ENCODE measurements around the gene CAMTA2.

The CAMTA2 gene

DNA sequence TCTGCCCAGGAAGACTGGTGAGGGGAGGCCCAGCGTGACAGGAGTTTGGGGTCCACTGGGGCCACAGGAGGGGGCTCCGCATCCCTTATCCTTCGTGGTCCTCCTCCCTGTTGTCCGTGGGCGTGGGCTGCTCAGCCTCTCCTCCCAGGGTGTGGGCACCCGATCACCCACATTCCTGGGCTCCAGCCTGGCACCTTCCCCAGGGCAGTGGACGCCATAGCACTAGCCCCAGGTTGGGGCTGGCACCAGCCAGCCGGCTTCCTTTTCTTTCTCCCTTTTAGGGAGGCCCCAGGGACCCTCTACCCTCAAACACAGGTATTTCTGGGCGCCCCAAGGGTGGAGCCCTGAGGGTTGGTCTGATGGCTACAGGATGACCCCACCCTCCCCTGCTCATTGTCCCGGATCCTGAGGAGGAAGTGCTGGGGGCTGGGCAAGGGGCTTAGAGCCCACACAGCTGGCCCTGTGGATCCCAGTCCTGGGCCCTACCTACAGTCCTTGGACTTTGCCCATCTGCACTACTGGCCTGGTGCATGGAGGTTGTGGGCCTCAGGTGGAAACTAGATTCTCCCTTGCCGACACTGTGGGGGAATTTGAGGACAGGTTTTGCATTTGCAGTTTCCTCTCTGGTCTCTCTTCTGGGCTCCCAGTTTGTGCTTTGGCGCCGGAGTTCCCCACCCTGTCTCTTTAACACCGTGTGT lies 11.4 kb upstream of the CAMTA2 start:
- no peak for DNase-seq

DNA sequence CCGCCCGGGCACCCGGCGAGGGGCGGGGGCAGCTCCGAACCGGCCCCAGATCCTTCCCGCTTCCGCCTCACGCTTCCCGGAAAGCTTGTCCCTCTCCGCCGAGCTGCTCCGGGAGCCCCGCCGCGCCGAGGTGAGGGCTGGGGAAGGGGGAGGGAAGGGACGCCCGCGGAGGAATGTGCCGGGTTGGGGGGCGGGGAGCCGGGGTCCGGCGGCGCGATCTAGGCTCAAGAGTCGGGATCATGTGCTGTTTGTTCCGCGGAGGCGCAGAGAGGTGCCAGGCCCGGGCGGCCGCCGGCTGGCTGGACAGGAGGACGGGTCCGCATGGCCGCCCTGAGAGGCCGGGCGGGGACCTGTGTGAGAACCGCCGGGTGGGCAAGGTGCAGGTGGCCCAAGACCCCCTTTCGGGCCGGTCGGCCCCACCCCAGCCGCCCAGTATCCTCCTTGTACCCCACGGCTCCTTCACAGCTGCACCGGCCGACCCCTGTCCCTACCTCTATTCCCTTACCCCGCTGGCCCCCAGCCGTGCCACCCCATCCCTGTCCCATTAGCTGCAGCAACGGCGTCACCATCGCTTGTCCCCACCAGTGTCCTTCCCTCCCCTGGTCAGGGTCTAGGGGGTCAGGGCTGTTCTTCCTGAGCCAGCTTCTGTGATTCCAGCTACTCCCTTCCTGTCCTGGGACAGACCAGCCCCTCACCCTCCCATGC lies 10.7 kb upstream of the CAMTA2 start:
- DNase-seq = no peak

DNA sequence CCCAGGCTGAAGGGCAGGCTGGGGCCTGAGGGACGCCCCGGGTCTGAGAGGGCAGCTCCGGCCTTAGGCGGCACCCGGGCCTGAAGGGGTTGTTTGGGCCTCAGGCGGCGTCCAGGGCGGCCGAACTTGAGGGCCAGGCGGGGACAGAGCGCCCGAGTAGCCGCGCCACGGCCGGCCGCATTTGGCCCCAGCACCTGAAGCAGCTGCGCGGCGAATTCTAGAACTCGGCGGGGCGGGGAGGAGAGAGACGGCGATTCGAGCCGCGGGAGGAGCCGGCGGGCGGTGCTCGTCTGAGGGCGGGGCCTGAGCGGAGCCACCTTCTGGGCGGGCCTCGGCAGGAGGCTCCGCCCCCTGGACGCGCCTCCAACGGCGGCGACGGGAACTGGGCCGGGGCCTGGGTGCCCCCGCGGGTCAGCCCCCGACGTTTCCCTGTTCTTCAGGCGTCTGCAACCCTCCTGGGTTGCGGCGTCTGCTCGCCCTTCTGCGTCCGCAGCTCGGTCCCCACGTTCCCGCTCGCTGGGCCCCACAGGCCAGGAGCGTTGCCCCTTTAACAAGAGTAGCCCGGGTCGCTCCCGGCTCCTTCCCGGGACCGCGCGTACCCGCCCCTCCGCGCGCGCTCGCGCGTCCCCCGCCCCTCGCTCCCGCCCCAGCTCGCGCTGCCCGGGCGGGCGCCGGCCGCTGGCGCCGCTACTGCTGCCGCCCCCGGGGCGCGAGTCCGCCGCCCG lies 10.0 kb upstream of the CAMTA2 start, which contains the start of the genes INCA1 and KIF1C:
Gene INCA1 (minus strand): TSS at position 221 of the 725 bp plus-strand sequence. CDS start 3,085 bp downstream, outside the sequence.
Gene KIF1C (plus strand): TSS at position 649 of the 725 bp plus-strand sequence. CDS start 2,297 bp downstream, outside the sequence.
- DNase-seq = peak; percentile 50

DNA sequence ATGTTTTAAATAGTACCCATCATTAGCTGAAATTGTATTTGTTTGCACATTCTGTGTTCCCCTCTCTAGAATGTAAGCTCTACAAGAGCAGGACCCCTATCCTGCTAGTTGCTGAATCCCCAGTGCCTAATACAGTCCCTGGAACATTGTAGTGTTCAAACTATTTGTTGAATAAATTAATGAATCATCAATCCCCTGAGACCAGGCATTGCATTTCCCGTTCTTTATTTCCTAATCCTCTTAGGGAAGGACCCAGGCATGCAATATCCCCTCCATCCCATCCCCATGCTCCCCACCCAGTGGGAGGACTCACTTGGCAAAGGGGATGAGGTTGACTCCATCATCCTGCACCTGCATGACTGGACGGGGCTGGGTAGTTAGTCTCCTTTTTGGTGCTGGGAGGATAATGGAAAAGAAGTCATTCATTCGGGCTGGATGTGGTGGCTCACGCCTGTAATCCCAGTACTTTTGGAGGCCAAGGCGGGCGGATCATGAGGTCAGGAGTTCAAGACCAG lies 6.7 kb upstream of the CAMTA2 start:
- no peak for DNase-seq

DNA sequence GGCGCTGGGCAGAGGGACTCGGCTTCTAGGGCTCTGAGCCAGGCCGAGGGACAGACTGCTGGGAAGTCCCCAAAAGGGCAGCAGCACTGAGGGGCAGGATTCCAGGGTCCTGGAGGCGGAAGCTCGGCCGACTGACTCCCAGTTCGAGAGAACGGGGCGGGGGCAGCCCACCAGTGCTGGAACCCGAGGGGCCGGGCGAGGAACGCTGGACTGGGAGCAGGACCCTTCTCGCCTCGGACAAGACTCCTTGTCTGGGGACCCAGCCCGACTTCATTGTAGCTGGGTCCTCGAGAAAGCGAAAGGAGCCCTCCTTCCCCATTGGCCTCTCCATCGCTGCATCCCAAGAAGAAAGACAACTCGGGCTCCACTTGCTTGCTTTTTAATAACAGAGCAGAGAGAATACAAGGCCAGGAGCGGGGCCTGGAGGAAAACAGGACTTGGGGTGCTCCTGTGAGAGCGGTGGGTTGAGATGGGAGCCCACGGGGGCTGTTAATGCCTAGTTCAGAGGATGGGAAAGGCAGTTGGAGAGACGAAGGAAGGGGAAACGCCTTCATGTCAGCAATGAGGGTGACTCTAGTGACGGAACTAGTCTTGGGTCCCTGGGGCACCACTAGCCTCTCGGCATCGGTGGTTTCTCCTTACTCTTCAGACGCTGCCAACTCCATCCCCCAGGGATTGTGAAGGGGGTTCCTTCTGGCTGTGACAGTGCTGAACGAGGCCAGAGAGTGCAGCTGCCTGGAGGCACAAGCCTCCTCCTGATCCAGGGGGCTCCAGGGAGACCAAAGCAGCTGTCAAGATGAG lies 492 bp upstream of the CAMTA2 start:
- no peak for DNase-seq

DNA sequence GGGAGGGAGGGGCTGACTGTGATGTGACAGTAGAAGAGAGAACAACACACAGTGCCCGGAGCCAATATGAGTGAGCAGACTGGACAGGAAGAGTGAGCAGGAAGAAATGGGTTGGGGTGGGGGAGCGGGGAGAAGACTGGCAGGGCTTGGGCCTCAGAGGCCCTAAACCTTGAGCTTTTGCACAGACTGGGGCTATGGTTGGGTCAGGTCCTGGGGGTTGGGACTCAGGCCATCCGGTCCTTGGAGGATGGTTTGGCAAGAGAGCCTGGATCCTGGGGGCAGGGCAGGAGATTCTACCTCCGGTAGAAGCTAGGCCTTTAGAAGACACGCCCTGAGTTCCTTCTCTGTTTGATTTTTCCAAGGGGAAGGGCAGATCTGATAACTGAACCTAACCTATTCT lies 1.1 kb downstream of the CAMTA2 start:
- DNase-seq = no peak

DNA sequence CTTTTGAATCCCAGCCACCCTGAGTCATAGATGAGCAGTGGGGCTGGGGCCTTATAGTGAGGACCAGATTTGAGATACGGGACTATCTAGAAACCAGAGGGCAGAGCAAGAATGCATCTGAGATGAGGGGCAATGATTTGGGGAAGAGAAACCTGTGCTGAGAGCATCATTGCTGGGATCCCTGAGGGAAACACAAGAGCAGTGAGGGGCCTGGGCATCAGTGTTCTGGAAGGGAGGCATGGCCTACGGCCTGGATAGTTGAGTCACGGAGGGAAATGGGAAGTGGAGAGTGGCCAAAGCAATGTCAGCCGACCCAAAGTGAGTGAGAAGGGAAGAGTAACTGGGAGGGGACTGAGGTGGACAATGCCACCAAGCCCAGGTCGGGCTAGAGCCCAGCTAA lies 5.2 kb downstream of the CAMTA2 start:
- no peak for DNase-seq

DNA sequence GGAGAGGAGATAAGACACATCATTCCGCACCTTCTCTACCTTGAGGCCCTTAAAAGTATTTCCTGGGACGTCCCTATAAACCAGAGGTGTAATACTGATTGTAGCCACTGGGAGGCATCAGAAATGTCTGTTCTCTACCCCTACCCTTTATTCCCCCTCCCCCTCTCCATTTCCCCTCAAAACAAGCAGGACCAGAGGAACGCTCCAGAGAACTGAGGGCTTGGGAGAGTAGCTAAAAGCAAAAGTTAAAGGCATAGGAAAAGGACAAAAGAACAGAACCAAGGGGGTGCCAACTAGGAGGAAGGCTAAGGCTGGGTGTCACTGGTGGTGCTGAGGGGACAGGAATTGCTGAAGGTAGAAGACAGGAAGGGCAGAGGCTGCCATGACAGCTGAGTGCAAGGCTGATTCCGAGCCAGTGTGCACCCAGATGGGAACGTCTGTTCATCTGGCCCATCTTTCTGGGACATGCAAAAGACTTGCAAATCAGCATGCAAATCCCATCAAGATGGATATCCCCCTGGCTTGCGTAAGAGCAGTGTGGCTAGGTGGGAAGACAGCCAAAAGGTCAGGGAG lies 6.7 kb downstream of the CAMTA2 start:
- peak; percentile 8 for DNase-seq

DNA sequence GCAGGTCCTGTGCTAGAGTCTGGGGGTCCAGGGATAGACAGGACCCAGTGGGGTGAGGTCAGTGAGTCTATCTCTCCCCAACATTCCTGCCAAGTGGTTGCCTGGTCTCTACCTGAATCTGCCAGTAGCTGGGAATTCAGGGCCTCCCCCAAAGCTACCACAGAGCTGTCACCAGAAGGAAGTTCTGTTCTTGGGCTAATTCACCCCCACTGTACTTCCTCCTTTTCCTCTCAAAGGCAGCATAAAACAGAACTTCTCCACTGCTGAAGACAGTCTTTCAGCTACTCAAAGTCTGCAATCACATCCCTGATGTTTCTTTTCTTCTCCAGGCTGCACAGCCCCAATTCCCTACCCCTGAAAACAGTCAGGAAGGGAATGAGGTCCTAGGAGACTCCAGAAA lies 8.7 kb downstream of the CAMTA2 start:
- no peak for DNase-seq

DNA sequence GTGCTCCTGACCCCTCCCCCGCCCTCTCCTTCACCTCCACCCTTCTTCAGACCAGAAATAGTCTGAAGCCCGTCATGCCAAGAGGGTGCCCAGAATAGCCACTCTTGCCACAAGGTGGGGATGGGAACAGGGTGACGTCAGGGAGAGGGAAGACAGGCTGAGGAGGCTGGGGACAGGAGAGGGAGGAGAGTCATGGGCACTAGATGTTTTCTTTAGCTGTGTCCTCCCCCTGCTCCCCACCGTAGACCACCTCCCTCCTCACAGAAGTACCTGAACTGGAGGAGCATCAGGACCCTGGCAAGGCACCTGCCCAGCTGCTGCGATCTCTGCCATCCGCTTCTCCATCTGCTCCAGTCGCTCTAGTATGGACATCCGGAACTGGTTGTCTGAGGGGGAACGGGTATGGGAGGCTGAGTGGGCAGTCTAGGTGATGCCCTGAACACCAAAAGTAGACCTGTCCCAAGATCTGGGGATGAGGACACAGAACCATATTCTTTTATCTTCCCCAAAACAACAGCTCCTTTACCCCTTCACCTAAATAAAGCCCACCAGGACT lies 13.3 kb downstream of the CAMTA2 start:
- no peak for DNase-seq

DNA sequence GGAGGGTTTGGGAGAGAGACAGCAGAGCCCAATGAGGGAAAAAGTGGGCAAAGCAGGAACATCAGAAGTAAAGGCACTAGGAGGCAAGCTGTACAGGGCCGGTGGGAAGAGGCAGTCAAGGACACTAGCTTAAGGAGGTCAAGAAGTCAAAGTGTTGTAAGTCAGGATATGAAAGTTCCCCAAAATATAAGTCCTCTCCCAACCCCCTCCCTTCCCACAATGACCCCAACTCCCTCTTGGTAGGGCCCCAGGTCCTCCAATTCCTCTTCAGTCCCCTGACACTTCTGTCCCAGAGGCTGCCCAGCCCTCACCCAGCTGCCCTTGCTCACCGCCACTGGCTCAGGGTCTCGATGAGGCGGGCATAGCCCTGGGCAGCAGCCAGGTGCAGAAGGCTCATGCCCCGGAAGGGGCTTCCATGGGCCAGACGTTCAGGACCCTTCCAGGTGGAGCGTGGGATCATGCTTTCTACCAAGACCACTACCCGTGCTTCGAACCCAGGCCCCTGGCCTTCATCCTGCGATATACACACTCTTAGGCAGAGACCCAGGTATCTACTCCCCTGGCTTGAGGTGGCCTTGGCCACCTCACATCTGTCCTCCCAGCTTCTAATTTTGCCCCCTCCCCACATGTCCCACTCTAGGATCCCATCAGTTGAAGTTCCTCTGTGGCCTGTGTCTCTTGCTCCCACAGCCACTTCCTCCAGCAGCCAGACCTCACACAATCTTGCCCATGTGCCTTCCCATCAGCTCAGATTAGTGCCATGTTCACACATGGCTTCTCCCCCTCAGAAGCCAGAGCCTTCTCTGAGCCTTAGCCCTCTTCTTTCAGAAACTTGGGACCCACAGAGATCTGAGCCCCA lies 14.0 kb downstream of the CAMTA2 start:
- no peak for DNase-seq

DNA sequence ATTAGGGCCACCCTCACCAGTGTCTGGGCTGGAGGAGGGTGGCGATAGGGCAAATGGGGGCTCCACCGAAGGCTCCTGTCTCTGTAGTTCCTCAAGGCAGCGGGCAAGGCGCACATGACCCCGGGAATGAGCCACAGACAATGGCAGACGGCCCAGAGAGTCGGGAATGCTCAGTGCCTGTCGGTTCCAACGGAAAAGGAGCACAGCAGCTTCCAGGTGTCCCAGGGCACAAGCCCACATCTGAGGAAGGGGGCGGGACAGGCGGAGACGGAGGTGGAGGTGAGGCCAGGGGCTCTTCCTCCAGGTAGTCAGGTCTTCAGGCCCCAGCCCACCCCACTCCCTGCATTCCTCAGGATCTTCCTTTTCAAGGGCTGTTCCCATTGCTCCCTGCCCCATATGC lies 14.7 kb downstream of the CAMTA2 start:
- DNase-seq = no peak

DNA sequence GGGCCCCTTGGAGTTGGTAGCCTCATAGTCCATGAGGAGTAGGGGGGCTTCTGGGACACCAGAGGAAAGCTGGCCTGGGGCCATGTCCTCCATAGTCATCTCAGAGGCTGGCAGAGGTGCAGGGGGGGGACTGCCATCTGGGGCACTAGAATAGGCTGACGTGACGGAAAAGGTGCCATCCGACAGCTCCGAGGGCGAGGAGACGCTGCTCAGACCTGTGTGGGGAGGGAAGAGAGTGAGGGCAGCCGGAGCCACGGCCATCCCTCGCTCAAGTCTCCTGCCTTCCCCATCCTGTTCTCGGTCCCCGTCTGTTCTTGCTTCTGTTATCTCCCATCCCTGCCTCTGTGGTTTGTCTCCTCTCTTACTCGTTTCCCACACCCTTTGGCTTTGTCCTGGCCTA lies 15.2 kb downstream of the CAMTA2 start:
- no peak for DNase-seq

DNA sequence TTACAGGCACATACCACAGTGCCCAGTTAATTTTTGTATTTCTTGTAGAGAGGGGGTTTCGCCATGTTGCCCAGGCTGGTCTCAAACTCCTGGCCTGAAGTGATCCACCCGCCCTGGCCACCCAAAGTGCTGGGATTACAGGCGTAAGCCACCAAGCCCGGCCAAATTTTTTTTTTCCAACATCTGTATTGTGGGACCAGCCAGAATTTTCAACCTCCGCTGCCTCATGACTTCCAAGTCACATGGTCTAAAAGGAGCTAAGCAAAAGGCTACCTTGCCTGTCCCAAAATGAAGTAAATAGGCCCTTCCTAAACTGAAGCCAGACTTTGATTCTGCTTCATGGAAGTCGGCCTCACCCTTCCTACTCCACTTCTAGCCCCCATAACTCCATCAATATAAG lies 15.6 kb downstream of the CAMTA2 start:
- DNase-seq = no peak

DNA sequence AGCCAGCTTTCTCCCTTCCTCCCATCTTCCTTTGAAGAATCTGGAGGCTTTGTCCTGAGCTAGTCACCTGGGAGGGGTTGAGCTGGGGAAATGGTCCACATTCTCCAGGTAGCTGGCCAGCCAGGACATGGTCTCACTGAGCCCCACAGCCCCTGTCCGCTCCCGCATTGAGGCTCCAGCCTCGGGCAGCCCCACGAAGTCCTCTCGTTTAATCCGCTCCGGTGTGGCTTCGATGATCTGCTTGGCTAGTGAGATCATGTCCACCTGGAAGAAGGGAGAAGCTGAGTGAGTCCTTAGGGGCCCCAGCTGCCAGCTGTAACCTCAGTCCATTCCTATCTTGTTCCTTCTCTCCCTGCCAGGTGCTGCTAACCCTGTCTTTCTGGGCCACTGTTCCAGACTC lies 17.2 kb downstream of the CAMTA2 start:
- no peak for DNase-seq

DNA sequence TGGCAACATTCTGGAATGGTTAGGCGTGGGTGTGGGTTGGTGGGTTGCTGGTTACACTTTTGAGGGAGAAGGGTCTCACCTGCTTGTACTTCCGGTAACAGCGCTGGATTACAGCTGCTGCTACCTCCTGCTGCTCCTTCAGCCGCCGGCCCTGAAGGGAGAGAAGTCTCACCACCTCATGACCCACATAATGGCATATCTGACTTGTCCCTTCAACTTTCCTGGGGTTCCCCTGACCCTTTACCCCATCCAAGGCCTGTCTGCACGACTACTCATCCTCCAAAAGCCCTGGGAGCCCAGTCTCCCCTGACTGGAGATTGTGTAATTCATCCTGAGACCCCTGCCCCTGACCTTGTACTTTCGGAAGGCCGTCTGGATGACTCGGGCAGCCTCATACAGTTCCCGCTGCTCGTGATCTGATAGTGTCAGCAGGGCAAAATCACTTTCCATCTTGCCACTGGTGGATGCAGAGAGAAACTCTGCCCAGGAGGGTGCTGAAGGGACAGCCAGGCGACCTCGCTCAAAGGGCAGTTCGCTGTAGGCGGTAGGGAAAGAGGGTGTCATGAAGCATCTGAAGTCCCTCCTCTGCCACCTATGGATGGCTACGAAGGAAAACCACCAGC lies 17.8 kb downstream of the CAMTA2 start:
- DNase-seq = no peak

DNA sequence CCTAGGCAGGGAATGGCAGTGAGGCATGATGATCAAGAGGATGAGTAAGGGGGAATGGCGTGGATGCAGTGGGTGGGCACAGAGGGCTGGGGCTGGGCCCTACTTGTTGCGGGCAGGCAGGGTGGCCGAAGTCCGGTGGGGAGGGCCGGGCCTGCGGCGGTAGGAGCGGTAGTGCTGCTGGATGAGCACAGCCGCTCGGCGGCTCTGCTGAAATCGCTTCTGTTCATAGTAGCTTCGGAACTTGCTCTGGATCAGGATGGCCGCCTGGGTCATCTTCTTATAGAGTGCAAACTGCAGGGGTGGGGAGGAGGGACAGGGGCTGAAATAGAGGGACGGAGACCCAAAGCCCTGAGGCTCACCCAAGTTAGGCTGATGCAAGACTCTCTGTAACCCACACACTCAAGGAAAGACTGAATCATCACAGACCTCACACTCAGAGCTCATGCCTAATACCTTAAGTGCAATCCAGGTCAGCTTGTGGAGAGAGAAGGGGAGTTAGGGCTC lies 18.4 kb downstream of the CAMTA2 start:
- DNase-seq = no peak

DNA sequence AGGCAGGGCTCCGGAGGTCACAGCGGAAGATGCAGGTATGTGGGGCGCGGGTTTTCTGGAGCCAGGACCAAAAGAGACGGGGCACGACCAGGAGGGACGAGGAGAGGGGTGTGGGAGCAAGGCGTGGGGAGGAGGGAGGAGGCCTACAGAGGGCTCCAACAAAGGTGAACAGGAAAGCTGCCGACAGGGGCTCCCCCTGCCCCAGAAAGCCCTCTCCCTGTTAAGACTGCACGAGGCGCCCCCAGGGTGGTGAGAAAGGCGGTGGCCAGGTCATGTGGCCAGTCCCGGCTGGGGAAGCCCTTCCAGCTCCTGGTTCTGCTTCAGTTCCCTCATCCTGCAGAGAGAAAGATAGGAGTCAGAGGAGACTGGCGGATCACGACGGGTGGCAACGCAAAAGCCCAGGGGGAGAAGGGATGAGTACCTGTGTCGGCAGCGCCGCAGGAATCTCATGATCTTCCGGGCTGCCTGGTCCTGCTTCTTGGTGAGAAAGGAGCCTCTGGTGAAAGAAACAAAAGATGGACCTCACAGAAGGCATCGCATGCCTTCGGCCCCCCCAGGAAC lies 18.9 kb downstream of the CAMTA2 start:
- DNase-seq = no peak

DNA sequence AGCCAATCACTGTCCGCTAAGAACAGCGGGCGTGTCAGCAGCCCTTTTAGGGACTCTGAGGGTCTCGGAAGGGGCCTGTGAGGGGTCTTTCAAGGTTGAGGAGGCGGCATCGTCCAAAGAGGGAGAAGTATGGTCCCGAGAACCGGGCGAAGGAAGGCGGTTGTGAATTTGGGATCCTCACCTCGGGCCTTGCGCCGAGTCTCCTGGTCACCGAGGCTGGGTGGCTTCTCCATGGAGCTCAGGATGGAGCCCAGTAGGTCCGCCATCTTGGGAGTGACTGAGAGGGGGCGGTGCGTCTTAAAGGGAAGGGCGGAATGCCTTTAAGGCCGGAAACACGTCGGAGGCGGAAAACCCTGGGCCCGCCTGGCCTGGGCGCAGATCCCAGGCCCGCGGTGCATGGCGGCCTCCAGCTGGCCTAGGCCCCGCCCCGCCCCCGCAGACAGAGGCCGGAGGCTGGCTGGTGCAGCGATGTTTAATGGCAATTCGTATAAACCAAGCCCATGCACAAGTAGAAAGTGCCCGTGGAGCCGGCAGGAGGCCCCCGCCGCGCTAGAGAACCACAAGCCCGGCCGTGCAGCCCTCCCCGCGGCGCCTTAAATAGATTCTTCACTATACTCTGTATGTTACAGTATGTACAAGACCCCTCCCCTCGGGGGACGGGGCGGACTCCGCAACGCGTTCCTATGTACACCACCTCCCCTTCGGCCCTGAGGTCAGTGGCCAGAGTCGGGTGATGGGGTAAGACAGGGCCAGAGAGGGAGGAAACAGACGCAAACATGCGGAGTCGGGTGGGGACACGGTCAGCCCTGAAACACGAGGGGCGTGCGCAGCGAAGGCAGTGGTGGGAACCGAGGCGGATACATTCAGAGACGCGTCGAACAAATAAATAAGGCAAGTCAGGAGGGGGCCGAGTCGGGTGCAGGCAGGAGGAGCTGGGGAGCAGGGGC lies 19.7 kb downstream of the CAMTA2 start, which contains the start of gene SPAG7:
Gene SPAG7 (minus strand): TSS at position 279 of the 947 bp plus-strand sequence. CDS start 13 bp downstream, at position 266.
- DNase-seq = peak; percentile 74

Data from NCI-H2029 (cell line).